Uterus (tissue), 2 donors: ENCODE data around the gene ZNF521.

Source experiments
- CTCF ChIP-seq, 4 experiments: fragments of 200-600 bp in 2 of 4; fragments of 450-650 bp in 2 of 4; sonication (generic) in 2 of 4; IDR thresholded peaks; one replicate each; pipeline ENCODE4 v1.5.1; 2016 to 2019; ENCODE audit warnings: antibody characterized with exemption in 4 of 4, mild to moderate bottlenecking in 2 of 4, moderate library complexity in 1 of 4
- POLR2A ChIP-seq, 2 donors: fragments of 450-650 bp; IDR thresholded peaks; one replicate each; pipeline ENCODE4 v1.6.1; 2016; ENCODE audit warnings: antibody characterized with exemption in 2 of 2, mild to moderate bottlenecking in 1 of 2, moderate library complexity in 1 of 2

GRCh38 chr18:25279133-25279532 is 72.8 kb downstream of the ZNF521 start:
- TF ChIP-seq CTCF (IDR thresholded peaks at IDR 0.05) (no peak), POLR2A (IDR thresholded peaks at IDR 0.05) (no peak)
